ENCODE results near the gene MTR. TPM values are rescaled to one million over a fixed set of nuclear protein-coding genes. Genes with fewer than 3 reads are reported as not detected.
"Not testable (repeated sequence)": the region's sequence is repeated elsewhere in the genome, so short reads cannot be mapped to it uniquely, and the experiment has no call there.

MTR gene
- total RNA-seq, 1 experiment from 2014 or later: 26.3 TPM

- no peaks in the 10 kb centered on the region for H3K36me3 Mint-ChIP-seq (ENCODE audit: insufficient read depth, unreplicated experiment)
- DNase-seq: peak in 1 of 2 experiments; percentile 3
- H3K4me1 Mint-ChIP-seq (ENCODE audit: low read depth, unreplicated experiment): peaks cover 15% of the 10 kb centered on the region
- Histone ChIP-seq H3K4me1 (peaks cover 18% of the 10 kb centered on the region), H3K27me3 (replicated peaks; ENCODE audit: control insufficient read depth, insufficient read depth, low read length) (no peaks in the 10 kb centered on the region), H3K9me3 (no peaks in the 10 kb centered on the region), H3K4me3 (ENCODE audit: low read depth, low read length) (no peak overlapping the region), H3K36me3 (ENCODE audit: control insufficient read depth, insufficient read depth, low read length) (no peaks in the 10 kb centered on the region)
- H3K27ac Mint-ChIP-seq (ENCODE audit: unreplicated experiment): no peak overlapping the region
- POLR2A ChIA-PET: no interaction called here
- no peaks in the 10 kb centered on the region for H3K27me3 Mint-ChIP-seq (ENCODE audit: insufficient read depth, unreplicated experiment)
- no peak overlapping the region for H3K4me3 Mint-ChIP-seq (ENCODE audit: unreplicated experiment)
- intact Hi-C loops (cut with micrococcal nuclease; ENCODE audit: unreplicated experiment): no loop called here
- BruUV-seq (replicated peaks): no TSS peak
- CTCF ChIA-PET: no interaction called here
- no peaks in the 10 kb centered on the region for H3K9me3 Mint-ChIP-seq (ENCODE audit: unreplicated experiment)
- TF ChIP-seq CTCF (IDR thresholded peaks at IDR 0.05; ENCODE audit: insufficient read depth in 1 of 2, low read depth in 1 of 2, low read length in 1 of 2, severe bottlenecking in 1 of 2, unreplicated experiment in 1 of 2): no peak
Measured at GRCh38 chr1:236904892-236905741, 110.0 kb downstream of the MTR start.

- ChIA-PET CTCF (no interaction called here), POLR2A (no interaction called here)
- Histone ChIP-seq H3K36me3 (ENCODE audit: control insufficient read depth, insufficient read depth, low read length) (no peaks in the 10 kb centered on the region), H3K4me1 (peaks cover 18% of the 10 kb centered on the region), H3K9me3 (no peaks in the 10 kb centered on the region), H3K4me3 (ENCODE audit: low read depth, low read length) (no peak overlapping the region), H3K27me3 (replicated peaks; ENCODE audit: control insufficient read depth, insufficient read depth, low read length) (no peaks in the 10 kb centered on the region)
- peaks cover 15% of the 10 kb centered on the region for H3K4me1 Mint-ChIP-seq (ENCODE audit: low read depth, unreplicated experiment)
- H3K36me3 Mint-ChIP-seq (ENCODE audit: insufficient read depth, unreplicated experiment): no peaks in the 10 kb centered on the region
- H3K27ac Mint-ChIP-seq (ENCODE audit: unreplicated experiment): no peak overlapping the region
- no TSS peak for BruUV-seq (replicated peaks)
- no peaks in the 10 kb centered on the region for H3K27me3 Mint-ChIP-seq (ENCODE audit: insufficient read depth, unreplicated experiment)
- no peaks in the 10 kb centered on the region for H3K9me3 Mint-ChIP-seq (ENCODE audit: unreplicated experiment)
- no peak overlapping the region for H3K4me3 Mint-ChIP-seq (ENCODE audit: unreplicated experiment)
- no peak for TF ChIP-seq CTCF (IDR thresholded peaks at IDR 0.05; ENCODE audit: insufficient read depth in 1 of 2, low read depth in 1 of 2, low read length in 1 of 2, severe bottlenecking in 1 of 2, unreplicated experiment in 1 of 2)
- intact Hi-C loops (cut with micrococcal nuclease; ENCODE audit: unreplicated experiment): no loop called here
- no peak for DNase-seq
Measured at GRCh38 chr1:236907205-236907604, 112.1 kb downstream of the MTR start.

GRCh38 chr1:236908669-236909068 lies 113.6 kb downstream of the MTR start:
- Mint-ChIP-seq H3K36me3 (ENCODE audit: insufficient read depth, unreplicated experiment) (no peaks in the 10 kb centered on the region), H3K9me3 (ENCODE audit: unreplicated experiment) (no peaks in the 10 kb centered on the region), H3K27ac (ENCODE audit: unreplicated experiment) (no peak overlapping the region), H3K4me1 (ENCODE audit: low read depth, unreplicated experiment) (peaks cover 15% of the 10 kb centered on the region), H3K4me3 (ENCODE audit: unreplicated experiment) (no peak overlapping the region), H3K27me3 (ENCODE audit: insufficient read depth, unreplicated experiment) (no peaks in the 10 kb centered on the region)
- H3K9me3 ChIP-seq: no peaks in the 10 kb centered on the region
- H3K4me1 ChIP-seq: peaks cover 12% of the 10 kb centered on the region
- H3K4me3 ChIP-seq (ENCODE audit: low read depth, low read length): no peak overlapping the region
- intact Hi-C loops (cut with micrococcal nuclease; ENCODE audit: unreplicated experiment): no loop called here
- no TSS peak for BruUV-seq (replicated peaks)
- no peak for TF ChIP-seq CTCF (IDR thresholded peaks at IDR 0.05; ENCODE audit: insufficient read depth in 1 of 2, low read depth in 1 of 2, low read length in 1 of 2, severe bottlenecking in 1 of 2, unreplicated experiment in 1 of 2)
- POLR2A ChIA-PET: no interaction called here
- DNase-seq: no peak
- CTCF ChIA-PET: no interaction called here
- H3K36me3 ChIP-seq (ENCODE audit: control insufficient read depth, insufficient read depth, low read length): no peaks in the 10 kb centered on the region
- H3K27me3 ChIP-seq (replicated peaks; ENCODE audit: control insufficient read depth, insufficient read depth, low read length): no peaks in the 10 kb centered on the region

GRCh38 chr1:236911047-236911446 lies 116.0 kb downstream of the MTR start:
- H3K9me3 ChIP-seq; H3K9me3 Mint-ChIP-seq (ENCODE audit: unreplicated experiment); H3K36me3 Mint-ChIP-seq (ENCODE audit: insufficient read depth, unreplicated experiment); H3K27me3 Mint-ChIP-seq (ENCODE audit: insufficient read depth, unreplicated experiment); H3K4me3 ChIP-seq (ENCODE audit: low read depth, low read length); H3K27ac Mint-ChIP-seq (ENCODE audit: unreplicated experiment); CTCF ChIA-PET; H3K4me3 Mint-ChIP-seq (ENCODE audit: unreplicated experiment); H3K4me1 Mint-ChIP-seq (ENCODE audit: low read depth, unreplicated experiment); H3K36me3 ChIP-seq (ENCODE audit: control insufficient read depth, insufficient read depth, low read length); intact Hi-C loops (cut with micrococcal nuclease; ENCODE audit: unreplicated experiment); POLR2A ChIA-PET; DNase-seq; H3K4me1 ChIP-seq; H3K27me3 ChIP-seq (replicated peaks; ENCODE audit: control insufficient read depth, insufficient read depth, low read length); BruUV-seq (replicated peaks): not testable (repeated sequence)

All from Caco-2 (cell line).